BJ (cell line): ENCODE data around the gene MBTPS2. TPM values are rescaled to one million over a fixed set of nuclear protein-coding genes. Genes with fewer than 3 reads are reported as not detected.

Source experiments
- CTCF ChIA-PET: fragments of 350-600 bp; formaldehyde crosslinking; extraction: SDS; loops from one replicate; lab custom pipeline; 2021; ENCODE audit warnings: antibody characterized with exemption, inconsistent platforms; lab: Yijun Ruan, JAX
- POLR2A ChIA-PET: fragments of 300-600 bp; sonication (Branson Sonifier 250); formaldehyde crosslinking; extraction: SDS; loops from one replicate; lab custom pipeline; 2021; ENCODE audit warnings: antibody characterized with exemption; lab: Charles Lee
- DNase-seq: peaks from one replicate; pipeline ENCODE4 v3.0.0-alpha.2; 2011; ENCODE audit warnings: low read depth
- H3K27me3 ChIP-seq: 2 replicates; pipeline ENCODE4 v1.6.0; 2011; ENCODE audit warnings: low read length; ENCODE audit not compliant: control insufficient read depth, insufficient read depth
- H3K36me3 ChIP-seq: 2 replicates; pipeline ENCODE4 v1.5.1; 2011; ENCODE audit warnings: low read length; ENCODE audit not compliant: control insufficient read depth, insufficient read depth
- H3K4me3 ChIP-seq: 2 replicates; pipeline ENCODE4 v1.5.1; 2011; ENCODE audit warnings: low read depth, mild to moderate bottlenecking, control low read depth, low read length
- CTCF ChIP-seq: IDR thresholded peaks from 2 replicates; pipeline ENCODE4 v1.5.1; 2011; ENCODE audit warnings: low read depth, mild to moderate bottlenecking, control low read depth, inconsistent platforms, low read length, moderate library complexity; ENCODE audit not compliant: insufficient read depth
- polyA plus RNA-seq: library from polyadenylated mRNA; depleted of rRNA; stranded (reverse); fragments of >200 nt; gene quantifications from 2 replicates; pipeline ENCODE4 v1.2.3, GENCODE V29; 2011

Gene MBTPS2
- polyA plus RNA-seq, 1 experiment = 14.6 TPM

GRCh38 chrX:21912220-21912619 is 72.8 kb downstream of the MBTPS2 start:
- Histone ChIP-seq H3K4me3 (no peak overlapping the region), H3K36me3 (no peaks in the 10 kb centered on the region), H3K27me3 (no peaks in the 10 kb centered on the region)
- CTCF ChIA-PET = interaction anchor here (1.0 kb wide), 1 partner anchor 61 kb away, joined by 3 read pairs; no protein-coding TSS in a partner anchor
- no peak for TF ChIP-seq CTCF
- no peak for DNase-seq
- POLR2A ChIA-PET = no interaction called here

GRCh38 chrX:21912989-21913388 is 73.6 kb downstream of the MBTPS2 start:
- TF ChIP-seq CTCF = no peak

GRCh38 chrX:21926116-21926515 is 86.7 kb downstream of the MBTPS2 start:
- DNase-seq = no peak
- no peak overlapping the region for H3K4me3 ChIP-seq
- POLR2A ChIA-PET = no interaction called here
- H3K36me3 ChIP-seq = no peaks in the 10 kb centered on the region
- CTCF ChIA-PET = no interaction called here
- no peaks in the 10 kb centered on the region for H3K27me3 ChIP-seq
- no peak for TF ChIP-seq CTCF

More at GRCh38 chrX:21912989-21913388, 73.6 kb downstream of the MBTPS2 start:
- H3K4me3 ChIP-seq = no peak overlapping the region
- H3K27me3 ChIP-seq = no peaks in the 10 kb centered on the region
- ChIA-PET CTCF (no interaction called here), POLR2A (no interaction called here)
- no peaks in the 10 kb centered on the region for H3K36me3 ChIP-seq
- no peak for DNase-seq

GRCh38 chrX:21926527-21927278 is 87.3 kb downstream of the MBTPS2 start:
- peak; percentile 80 for DNase-seq
- Histone ChIP-seq H3K36me3 (no peaks in the 10 kb centered on the region), H3K4me3 (no peak overlapping the region), H3K27me3 (no peaks in the 10 kb centered on the region)
- TF ChIP-seq CTCF = no peak
- CTCF ChIA-PET = interaction anchor here (0.8 to 0.9 kb wide), 2 partner anchors 34 to 65 kb away, joined by 3 read pairs; no protein-coding TSS in a partner anchor
- POLR2A ChIA-PET = no interaction called here

- TF ChIP-seq CTCF = no peak
- H3K27me3 ChIP-seq = no peaks in the 10 kb centered on the region
- ChIA-PET POLR2A (no interaction called here), CTCF (no interaction called here)
- no peak for DNase-seq
- H3K4me3 ChIP-seq = no peak overlapping the region
- H3K36me3 ChIP-seq = no peaks in the 10 kb centered on the region
These were observed 89.8 kb downstream of the MBTPS2 start for GRCh38 chrX:21929209-21929608.
